Activated effector memory CD4-positive, alpha-beta T cell treated with anti-CD3 and anti-CD28 coated beads, Interleukin-2, amount 50 U/mL, for 16 hours (primary cell): Measurements from ENCODE around the gene CABP1.

ENCODE experiments used
- DNase-seq: peaks from one replicate; pipeline ENCODE4 v3.0.0-alpha.2; 2020

CABP1 gene

DNA sequence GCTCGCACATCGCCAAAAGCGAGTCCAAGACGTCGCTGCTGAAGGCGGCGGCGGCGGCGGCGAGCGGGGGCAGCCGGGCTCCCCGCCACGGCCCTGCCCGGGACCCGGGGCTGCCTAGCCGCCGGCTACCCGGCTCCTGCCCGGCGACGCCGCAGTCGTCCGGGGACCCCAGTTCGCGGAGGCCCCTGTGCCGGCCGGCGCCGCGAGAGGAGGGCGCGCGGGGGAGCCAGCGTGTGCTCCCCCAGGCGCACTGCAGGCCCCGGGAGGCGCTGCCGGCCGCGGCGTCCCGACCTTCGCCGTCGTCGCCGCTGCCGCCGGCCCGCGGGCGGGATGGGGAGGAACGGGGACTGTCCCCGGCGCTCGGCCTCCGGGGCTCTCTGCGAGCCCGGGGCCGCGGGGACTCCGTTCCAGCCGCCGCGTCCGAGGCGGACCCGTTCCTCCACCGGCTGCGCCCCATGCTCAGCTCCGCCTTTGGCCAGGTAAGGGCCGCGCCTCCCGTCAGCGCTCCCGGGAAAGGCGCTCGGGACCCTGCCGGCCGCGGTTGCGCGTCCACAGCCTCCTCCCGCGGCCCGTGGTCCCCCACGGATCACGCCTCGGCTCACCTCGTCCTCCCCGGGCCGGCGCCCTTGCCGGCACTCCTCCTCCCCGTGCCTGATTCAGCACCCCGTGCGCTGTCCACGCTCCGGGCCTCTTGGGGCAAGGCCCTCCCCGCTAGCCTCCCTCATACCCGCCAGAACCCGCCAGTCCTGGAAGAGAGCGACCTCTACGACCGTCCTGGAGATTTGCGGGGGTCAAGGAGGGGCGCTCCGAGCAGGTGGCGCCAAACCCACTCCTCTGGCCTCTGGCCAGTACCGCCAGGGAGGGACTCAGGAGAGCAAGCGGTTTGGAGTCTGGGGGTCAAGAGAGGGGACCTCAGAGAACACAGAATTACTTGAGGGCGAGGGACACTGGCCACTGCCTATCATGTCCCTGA lies 721 bp downstream of the CABP1 start:
- DNase-seq: peak; percentile 82

DNA sequence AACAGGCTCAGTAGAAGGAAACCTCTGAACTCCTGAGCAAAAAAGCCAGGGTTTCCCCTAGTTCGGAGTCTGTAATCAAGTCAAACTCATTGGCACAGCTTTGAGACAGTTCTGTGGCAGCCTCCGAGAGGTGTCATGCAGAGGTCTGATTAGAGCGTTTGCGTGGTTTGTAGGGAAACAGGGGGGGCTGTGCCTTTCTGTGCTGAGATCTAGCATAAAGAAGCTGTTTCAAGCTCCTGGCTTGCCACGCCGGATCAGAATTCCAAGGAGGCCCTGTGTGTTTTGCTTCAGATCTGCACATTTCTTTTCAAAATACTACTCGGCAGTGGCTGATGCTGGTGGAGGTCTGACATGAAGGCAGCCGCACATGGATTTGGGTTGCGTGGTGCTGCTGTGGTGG lies 1.7 kb downstream of the CABP1 start:
- DNase-seq: no peak

DNA sequence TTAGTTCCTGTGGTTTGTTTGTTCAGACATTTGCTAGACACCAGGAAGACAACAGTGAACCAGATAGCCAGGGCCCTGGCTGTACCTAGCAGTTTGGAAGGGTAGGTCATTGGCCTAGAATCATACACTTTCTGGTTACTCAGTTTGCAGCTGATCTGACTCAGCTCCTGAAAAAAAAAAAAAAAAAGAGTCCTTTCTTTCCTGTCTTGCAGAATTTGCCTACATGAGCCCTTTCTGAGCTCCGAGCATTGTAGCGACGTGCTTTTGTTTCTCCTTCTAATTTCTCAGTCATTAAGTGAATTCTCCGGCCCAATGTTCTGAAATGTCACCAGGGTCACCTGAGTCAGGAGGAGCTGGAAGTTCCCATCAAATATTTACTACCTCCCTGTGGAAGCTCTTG lies 2.4 kb downstream of the CABP1 start:
- no peak for DNase-seq

DNA sequence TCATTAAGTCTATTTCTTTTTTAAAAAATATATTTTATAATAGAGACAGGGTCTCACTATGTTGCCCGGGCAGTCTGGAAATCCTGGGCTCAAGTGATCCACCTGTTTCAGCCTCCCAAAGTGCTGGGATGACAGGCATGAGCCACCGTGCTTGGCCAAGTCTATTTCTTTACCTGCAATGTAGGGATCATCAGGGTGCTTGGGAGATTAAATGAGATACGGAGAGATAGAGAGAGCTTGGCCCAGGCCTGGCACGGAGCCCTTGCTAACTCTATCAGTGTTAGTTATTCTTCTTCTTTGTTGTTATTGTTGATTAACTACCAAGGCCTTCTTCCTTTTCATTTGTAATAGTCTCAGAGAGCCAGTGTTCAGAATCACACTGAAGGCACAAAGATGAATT lies 3.1 kb downstream of the CABP1 start:
- DNase-seq: no peak

DNA sequence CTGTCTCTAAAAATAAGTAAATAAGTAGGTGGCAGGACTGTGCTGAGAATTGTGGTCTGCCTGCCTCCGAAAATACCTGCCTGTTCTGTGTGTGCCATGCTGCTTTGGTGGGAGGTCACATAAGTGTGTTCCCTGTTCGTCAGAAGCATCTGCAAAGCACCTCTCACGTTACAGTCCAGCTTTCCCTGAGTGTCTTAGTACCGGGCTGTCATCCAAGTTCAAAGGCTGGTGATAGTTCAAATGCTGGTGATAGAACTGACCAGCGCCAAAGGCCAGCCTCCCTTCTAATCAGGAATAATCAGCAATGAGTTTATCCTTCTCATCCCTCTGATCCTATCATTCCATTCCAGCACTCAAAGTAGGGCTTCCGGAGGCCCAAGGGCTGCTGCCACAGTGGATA lies 5.6 kb downstream of the CABP1 start:
- no peak for DNase-seq

DNA sequence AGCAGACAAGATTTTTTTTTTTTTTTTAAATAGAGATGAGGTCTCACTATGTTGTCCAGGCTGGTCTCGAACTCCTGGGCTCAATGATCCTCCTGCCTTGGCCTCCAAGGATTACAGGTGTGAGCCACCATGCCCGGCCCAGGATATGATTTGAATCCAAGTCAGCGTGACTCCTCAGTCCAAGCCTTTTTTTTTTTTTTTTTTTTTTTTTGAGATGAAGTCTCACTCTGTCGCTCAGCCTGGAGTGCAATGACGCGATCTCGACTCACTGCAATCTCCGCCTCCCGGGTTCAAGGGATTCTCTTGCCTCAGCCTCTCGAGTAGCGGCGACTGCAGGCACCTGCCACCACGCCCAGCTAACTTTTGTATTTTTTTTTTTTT lies 6.9 kb downstream of the CABP1 start:
- no peak for DNase-seq

DNA sequence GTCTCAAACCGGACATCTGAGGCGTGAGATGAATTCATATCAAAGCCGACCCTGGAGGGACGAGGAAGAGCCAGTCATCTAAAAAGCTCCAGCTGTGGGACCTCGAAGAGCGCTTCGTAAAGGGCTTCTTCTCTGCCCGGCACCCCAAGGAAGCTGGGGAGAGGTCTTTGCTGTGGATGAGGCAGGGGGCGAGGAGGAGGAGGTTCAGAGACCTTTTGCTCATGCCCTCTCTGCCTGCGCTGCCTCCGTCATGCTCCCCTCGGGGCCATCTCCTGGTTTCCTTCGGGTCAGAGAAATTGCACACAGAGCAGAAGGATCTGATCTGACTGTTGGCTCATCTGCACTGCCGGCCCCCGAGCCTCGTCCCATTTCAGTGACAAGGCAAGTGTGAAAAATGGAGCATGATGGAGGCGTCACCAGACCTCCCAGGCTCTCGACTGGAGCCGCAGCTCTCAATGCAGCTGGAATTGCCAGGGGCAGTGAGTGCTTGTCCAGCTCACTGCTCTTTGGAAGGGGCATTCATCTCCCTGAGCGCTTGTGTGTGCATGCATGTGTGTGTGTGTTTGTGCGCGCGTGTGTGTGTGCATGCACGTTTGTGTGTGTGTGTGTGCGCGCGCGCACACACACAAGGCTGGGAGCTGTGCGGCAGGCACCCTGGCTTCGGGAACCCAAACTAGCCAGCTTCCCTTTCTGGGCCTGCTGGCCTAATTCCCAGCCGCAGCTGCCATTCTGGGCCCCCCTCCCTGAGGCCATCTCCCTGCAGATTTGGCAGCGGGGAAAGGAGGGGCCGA lies 9.2 kb downstream of the CABP1 start:
- no peak for DNase-seq

DNA sequence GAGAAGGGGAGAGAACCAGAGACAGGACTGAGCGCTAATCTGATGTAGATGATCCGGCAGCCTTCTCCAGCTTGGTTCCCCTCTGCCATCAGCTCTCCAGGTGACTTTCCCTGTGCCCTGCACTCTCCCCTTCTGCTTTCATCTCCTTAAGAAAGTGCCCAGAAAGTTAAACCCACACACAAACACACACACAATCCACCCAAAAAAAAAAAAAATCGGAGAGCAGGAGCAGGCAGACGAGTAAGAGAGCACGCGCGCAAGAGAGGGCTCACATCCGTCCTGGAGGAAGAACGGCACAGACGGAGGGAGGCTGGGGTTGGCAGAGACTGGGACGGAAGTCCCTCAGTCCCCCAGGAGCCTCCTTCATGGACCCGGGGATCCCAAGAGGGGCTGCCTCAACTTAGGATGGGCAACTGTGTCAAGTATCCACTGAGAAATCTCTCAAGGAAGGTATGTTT lies 9.8 kb downstream of the CABP1 start:
- DNase-seq: no peak

DNA sequence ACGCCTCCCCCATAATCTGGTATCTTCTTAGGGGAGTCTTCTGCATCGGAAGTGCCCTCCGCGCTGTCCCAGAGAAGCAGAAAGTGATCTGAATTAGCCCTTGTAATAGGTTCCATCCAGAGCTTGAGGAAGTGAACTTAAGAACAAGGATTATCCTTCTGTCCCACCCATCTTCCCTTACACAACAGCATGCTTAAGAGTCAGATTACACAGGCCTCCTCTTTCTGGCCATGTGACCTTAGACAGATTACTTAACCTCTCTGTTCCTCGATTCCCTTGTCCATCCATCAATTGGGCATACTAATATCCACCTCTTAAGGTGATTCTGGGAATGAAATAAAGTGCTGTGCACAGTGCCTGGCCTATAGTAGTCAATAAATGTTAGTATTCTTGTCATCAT lies 11.4 kb downstream of the CABP1 start:
- DNase-seq: no peak

DNA sequence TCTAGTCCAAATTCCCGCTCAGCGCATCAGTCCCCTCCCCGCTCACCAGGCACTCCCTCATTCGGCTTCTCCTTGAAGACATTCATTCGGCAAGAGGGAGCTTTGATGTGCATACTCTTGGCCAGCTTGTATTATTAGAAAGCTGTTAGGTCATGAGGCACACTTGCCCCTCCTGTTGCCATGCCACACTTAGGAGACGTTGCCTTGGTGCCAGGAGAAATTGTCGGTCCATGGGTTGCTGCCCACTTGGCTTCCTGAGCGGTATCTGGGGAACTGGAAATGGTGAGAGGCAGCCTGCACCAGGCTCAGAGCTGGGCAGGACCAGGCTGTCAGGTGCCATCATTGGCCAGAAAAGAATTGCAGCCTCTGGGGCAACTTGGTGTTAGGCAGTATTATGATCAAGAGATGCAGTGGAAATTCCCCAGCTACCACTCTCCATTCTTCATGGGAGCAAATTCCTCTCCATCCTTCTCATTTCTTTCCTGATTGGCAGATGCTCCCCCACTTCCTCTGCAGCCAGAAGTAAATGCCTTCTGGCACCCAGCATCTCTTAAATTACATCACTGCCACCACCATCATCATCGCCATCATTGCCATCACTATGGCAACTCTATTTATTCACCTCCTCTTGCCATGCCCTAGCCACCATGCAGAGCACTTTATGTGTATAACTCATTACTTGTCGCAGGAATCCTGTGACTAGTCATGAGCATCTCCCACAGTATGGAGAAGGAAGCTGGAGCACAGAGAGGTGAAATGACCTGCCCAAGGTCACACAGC lies 12.4 kb downstream of the CABP1 start:
- no peak for DNase-seq

DNA sequence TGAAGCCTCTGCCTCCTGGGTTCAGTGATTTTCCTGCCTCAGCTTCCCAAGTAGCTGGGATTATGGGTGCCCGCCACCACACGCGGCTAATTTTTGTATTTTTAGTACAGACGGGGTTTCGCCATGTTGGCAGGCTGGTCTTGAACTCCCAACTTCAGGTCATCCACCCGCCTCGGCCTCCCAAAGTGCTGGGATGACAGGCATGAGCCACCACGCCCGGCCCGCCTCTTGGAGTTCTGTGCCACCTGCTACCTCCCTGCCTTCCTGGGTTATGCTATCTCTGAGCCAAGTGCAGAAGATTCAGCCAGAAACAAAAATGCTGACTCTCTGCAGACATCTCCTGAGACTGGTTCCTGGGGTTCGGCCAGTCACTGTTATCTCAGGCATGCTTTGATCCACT lies 13.2 kb downstream of the CABP1 start:
- DNase-seq: no peak

DNA sequence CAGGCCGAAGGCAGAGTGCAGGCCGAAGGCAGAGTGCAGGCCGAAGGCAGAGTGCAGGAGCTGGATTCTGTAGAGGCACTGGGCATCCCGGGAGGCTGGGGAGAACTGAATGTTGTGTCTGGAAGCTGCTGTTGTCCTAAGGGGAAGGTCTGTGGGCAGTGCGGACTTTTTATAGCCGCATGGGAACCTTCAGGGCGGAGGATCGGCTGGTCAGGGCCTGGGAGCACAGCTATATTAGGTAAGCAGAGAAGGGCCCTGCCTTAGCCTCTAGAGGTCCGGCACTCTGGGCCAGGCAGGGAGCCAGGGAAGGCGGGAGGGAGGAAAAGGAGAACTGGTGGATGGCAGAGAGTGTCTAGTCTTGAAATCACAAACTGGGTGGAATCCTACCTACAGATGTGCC lies 14.2 kb downstream of the CABP1 start:
- no peak for DNase-seq

DNA sequence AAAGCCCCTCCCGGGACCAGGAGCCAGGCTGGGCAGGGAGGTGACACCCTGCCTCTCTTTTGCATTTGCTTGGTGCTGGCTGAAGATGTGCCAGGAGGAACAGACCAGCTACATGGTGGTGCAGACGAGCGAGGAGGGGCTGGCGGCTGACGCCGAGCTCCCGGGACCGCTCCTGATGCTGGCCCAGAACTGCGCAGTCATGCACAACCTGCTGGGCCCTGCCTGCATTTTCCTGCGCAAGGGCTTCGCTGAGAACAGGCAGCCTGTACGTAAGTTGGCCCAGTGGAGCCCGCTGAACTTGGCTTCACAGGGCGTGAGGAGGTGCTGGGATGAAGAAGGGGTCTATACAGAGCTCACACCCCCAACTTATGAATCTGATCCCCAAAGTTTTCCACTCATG lies 15.6 kb downstream of the CABP1 start:
- DNase-seq: no peak

DNA sequence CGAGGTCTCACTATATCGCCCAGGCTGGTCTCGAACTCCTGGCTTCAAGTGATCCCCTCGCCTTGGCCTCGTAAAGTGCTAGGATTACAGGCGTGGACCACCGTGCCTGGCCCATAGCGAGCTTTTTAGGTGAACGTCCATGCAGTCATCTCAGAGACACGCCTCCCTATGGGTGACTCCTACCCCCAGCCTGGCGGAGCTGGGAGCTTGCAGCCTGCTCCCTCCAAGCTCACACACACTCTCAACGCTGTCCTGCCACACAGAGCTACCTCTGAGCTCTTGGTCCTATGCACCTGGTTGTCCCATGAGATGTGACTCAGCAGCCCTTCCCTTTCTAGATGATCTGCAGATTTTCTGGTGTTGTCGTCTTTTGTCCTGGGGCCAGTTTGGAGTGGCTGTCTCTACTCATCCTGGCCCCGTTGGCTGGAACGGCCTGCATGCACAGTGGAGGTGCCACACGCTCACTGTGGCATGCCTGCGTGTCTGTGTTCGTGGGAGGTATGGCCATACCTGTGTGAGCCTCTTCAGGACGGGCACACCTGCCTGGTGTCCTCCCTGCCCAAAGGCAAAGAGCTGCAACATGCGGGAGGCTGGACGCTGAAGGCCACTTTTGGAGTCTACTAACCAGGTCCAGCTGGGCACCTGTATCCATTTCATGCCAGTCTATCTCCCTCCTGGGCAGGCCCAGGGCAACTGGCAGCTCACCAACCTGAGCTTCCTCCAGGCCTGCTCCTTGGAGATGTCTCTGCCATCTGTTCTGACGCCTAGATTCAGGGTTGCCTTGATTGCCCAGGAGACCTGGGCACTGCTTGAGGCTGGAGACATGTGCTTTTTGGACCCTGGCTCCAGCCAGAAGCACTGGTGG lies 18.1 kb downstream of the CABP1 start:
- DNase-seq: no peak

DNA sequence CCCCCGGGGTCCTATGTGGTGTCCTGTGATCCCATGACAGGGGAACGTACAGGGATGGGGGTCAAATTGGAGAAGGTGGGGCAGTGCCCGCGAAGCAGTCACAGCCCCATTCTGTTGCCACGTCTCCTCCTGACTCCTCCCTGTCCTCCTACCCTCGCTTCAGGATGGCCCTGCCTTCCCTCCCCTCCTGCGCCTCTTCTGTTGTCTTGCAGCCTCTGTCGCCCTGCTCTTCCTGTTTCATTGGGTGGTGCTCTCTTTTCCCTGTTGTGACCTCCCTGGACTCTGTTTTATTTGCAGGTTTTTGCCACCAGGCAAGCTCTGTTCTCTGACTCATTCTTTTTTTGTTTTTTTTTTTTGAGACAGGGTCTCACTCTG lies 18.7 kb downstream of the CABP1 start:
- no peak for DNase-seq

DNA sequence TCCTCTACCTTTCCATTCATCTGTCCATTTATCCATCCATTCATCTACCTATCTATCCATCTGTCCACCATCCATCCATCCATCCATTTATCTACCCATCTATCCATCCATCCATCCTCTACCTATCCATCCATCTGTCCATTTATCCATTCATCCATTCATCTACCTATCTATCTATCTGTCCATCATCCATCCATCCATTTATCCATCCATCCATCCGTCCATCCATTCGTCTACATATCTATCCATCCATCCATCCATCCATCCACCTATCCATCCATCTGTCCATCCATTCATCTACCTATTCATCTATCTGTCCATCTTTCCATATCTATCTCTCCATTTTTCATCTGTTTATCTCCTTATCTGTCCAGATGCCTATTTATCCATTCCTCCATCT lies 21.0 kb downstream of the CABP1 start:
- no peak for DNase-seq

DNA sequence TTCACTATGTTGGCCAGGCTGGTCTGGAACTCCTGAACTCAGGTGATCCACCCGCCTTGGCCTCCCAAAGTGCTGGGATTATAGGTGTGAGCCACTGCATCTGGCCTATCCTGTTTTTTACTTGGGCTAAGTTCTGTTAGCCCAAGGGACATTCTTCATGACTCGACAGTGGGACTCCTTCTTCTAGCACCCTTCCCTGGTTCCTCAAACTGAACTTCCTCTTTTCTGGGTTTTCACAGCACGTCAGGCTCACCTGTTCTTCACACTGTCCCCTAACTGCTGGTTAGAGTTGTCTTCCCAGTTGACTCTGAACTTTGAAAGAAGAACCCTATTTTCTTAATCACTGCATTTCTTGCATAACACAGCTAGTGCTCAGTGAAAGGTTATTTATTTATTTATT lies 22.5 kb downstream of the CABP1 start:
- DNase-seq: no peak

DNA sequence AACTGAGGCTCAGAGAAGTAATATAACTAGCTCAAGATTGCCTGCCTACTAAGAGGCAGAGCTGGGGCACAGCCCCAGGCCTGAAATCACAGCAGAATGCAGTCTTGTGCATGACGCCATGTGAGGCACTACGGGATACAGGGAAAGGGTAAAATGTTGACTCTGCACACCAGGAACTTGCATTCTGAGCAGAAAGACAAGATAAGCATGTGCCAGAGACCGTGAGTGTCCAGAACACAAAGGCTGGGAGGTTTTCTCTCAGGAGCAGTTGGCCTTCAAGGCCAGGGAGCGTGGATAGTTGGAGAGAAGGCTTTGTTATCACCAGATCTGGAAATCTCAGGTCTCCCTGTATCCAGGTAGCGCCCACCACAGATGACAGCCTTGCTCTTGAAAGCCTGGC lies 23.3 kb downstream of the CABP1 start:
- no peak for DNase-seq

DNA sequence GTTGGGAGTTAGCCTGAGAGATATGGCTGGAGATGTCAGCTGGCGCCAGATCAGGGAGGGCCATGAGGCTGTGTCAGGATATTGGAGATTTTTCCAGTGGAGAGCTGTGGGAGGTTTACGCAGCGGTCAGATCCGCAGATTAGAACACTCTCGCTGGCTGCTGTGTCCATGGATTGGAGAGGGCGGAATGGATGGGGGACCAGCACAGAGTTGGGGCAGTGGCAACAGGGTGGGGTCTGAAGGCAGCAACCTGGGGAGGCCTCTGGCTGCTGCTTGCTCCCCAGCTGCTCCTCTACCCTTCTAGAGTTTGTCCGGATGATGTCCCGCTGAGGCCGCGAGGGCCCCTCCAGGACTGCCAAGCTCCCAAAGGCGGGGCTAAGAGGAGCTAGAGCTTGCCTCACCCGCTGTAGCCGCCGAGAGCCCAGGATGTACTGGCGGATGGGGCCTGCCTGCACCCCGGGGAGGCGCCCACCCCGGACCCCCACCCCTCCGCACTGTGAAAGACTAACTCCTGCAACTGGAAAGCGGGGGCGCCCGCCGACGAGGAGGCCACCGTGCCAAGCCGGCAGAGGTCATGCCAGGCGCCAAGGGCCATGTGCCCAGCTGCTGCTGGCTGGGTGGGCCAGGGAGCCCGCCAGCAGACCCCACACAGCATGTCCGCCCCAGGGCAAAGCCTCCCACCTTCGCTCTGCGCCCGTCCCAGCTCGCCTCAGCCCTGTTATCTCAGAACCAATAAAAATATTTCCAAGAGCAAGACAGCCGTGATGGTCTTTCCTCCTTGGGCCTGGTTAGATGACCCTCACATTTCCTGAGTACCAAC lies 26.4 kb downstream of the CABP1 start:
- DNase-seq: no peak

DNA sequence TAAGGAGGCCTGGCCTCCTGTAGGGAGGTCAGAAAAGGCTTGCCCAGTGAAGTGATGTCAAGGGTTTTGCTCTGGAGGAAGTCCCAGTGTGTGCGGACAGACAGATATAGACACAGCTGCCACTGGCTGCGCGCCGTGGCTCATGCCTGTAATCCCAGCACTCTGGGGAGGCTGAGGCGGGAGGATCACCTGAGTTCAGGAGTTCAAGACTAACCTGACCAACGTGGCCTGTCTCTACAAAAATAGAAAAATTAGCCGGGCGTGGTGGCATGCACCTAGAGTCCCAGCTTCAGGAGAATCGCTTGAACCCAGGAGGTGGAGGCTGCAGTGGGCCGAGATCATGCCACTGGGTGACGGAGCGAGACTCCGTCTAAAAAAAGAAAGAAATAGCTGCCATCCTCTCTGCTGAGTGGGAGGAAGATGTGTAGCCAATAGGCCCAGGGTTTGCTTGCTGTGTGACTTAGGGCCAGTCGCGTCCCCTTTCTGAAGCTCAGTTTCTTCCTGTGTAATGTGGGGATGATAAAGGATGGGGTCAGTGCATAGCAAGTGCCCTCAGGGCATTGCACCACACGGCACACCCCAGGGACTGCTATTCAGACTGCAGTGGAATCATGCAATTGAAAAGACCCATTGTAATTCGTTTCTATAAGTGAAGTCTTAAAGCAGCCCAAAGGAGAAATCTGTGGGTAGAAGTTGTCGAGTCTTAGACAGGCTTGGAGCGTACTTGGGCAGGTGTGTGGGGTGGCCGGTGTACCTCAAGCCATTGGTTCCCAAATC lies 27.9 kb downstream of the CABP1 start:
- DNase-seq: no peak
